HL-60 (cell line): ENCODE data around the gene DRC3.

Source experiments
- DNase-seq, 2 experiments: peaks; one replicate each; pipeline ENCODE4 v3.0.0-alpha.2; 2010 to 2020; ENCODE audit warnings: low read depth in 1 of 2, low spot score in 1 of 2
- H3K27ac ChIP-seq: fragments of 250-450 bp; sonication (Bioruptor Pico); replicated peaks from 2 replicates; pipeline ENCODE4 v1.5.1; 2020; ENCODE audit warnings: mild to moderate bottlenecking, moderate library complexity
- H3K27me3 ChIP-seq: fragments of 250-450 bp; sonication (Bioruptor Pico); 2 replicates; pipeline ENCODE4 v1.5.1; 2021; ENCODE audit warnings: mild to moderate bottlenecking, moderate library complexity; ENCODE audit not compliant: insufficient read depth, poor library complexity, severe bottlenecking
- H3K4me3 ChIP-seq: replicated peaks from 2 replicates; pipeline ENCODE4 v1.5.1; 2011; ENCODE audit warnings: mild to moderate bottlenecking, control low read depth, low read length; ENCODE audit not compliant: insufficient read depth
- GABPA ChIP-seq: IDR thresholded peaks from 2 replicates; pipeline ENCODE4 v1.6.1; 2012; ENCODE audit warnings: low read depth
- POLR2AphosphoS5 ChIP-seq: IDR thresholded peaks from 2 replicates; pipeline ENCODE4 v1.6.1; 2012; ENCODE audit warnings: low read depth
- SPI1 ChIP-seq: IDR thresholded peaks from 2 replicates; pipeline ENCODE4 v1.6.1; 2012; ENCODE audit warnings: low read depth, mild to moderate bottlenecking, borderline replicate concordance
- TF ChIP-seq, protein P1 (sequence below): IDR thresholded peaks from one replicate; pipeline ENCODE4 v1.5.1; 2011; ENCODE audit warnings: low read length, control low read depth, inconsistent platforms; ENCODE audit not compliant: insufficient read depth
- TF ChIP-seq, protein P2 (sequence below): IDR thresholded peaks from 2 replicates; pipeline ENCODE4 v1.6.1; 2012; ENCODE audit warnings: low read depth; ENCODE audit not compliant: insufficient replicate concordance

The DRC3 gene

GRCh38 chr17:17959520-17960361 is 12.9 kb upstream of the DRC3 start:
- Histone ChIP-seq H3K4me3 (no peak overlapping the region), H3K27me3 (no peaks in the 10 kb centered on the region), H3K27ac (no peak overlapping the region)
- no peak for DNase-seq
- no peak for TF ChIP-seq GABPA

- no peaks in the 10 kb centered on the region for H3K27me3 ChIP-seq
- H3K4me3 ChIP-seq, result no peak overlapping the region
- no peak for DNase-seq
- no peak overlapping the region for H3K27ac ChIP-seq
- TF ChIP-seq, protein P1, sequence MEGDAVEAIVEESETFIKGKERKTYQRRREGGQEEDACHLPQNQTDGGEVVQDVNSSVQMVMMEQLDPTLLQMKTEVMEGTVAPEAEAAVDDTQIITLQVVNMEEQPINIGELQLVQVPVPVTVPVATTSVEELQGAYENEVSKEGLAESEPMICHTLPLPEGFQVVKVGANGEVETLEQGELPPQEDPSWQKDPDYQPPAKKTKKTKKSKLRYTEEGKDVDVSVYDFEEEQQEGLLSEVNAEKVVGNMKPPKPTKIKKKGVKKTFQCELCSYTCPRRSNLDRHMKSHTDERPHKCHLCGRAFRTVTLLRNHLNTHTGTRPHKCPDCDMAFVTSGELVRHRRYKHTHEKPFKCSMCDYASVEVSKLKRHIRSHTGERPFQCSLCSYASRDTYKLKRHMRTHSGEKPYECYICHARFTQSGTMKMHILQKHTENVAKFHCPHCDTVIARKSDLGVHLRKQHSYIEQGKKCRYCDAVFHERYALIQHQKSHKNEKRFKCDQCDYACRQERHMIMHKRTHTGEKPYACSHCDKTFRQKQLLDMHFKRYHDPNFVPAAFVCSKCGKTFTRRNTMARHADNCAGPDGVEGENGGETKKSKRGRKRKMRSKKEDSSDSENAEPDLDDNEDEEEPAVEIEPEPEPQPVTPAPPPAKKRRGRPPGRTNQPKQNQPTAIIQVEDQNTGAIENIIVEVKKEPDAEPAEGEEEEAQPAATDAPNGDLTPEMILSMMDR, result no peak
- TF ChIP-seq GABPA (no peak), POLR2AphosphoS5 (no peak), SPI1 (no peak)
- TF ChIP-seq, protein P2, sequence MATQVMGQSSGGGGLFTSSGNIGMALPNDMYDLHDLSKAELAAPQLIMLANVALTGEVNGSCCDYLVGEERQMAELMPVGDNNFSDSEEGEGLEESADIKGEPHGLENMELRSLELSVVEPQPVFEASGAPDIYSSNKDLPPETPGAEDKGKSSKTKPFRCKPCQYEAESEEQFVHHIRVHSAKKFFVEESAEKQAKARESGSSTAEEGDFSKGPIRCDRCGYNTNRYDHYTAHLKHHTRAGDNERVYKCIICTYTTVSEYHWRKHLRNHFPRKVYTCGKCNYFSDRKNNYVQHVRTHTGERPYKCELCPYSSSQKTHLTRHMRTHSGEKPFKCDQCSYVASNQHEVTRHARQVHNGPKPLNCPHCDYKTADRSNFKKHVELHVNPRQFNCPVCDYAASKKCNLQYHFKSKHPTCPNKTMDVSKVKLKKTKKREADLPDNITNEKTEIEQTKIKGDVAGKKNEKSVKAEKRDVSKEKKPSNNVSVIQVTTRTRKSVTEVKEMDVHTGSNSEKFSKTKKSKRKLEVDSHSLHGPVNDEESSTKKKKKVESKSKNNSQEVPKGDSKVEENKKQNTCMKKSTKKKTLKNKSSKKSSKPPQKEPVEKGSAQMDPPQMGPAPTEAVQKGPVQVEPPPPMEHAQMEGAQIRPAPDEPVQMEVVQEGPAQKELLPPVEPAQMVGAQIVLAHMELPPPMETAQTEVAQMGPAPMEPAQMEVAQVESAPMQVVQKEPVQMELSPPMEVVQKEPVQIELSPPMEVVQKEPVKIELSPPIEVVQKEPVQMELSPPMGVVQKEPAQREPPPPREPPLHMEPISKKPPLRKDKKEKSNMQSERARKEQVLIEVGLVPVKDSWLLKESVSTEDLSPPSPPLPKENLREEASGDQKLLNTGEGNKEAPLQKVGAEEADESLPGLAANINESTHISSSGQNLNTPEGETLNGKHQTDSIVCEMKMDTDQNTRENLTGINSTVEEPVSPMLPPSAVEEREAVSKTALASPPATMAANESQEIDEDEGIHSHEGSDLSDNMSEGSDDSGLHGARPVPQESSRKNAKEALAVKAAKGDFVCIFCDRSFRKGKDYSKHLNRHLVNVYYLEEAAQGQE, result no peak
These were observed 12.1 kb upstream of the DRC3 start for GRCh38 chr17:17960500-17961030.

GRCh38 chr17:17963066-17963465 is 9.6 kb upstream of the DRC3 start:
- Histone ChIP-seq H3K4me3 (no peak overlapping the region), H3K27me3 (no peaks in the 10 kb centered on the region), H3K27ac (no peak overlapping the region)
- TF ChIP-seq, protein P2, result no peak
- TF ChIP-seq GABPA (no peak), SPI1 (no peak), POLR2AphosphoS5 (no peak)
- TF ChIP-seq, protein P1, result no peak
- DNase-seq, result no peak

- Histone ChIP-seq H3K4me3 (no peak overlapping the region), H3K27ac (no peak overlapping the region), H3K27me3 (no peaks in the 10 kb centered on the region)
- TF ChIP-seq GABPA (no peak), SPI1 (no peak), POLR2AphosphoS5 (no peak)
- TF ChIP-seq, protein P2, result no peak
- TF ChIP-seq, protein P1, result no peak
- no peak for DNase-seq
These were observed 8.8 kb upstream of the DRC3 start for GRCh38 chr17:17963694-17964436.
